IPS-18c (cell line): ENCODE results near the gene ESYT3.

ENCODE experiments used
- H3K4me3 ChIP-seq: 2 replicates; pipeline ENCODE4 v1.7.0; 2013; ENCODE audit warnings: low read depth, mild to moderate bottlenecking, low read length, moderate library complexity; ENCODE audit not compliant: insufficient read depth
- H3K9me3 ChIP-seq: one replicate; pipeline ENCODE4 v1.6.1; 2013; ENCODE audit warnings: mild to moderate bottlenecking, low read length, moderate library complexity; ENCODE audit not compliant: control insufficient read depth, insufficient read depth

ESYT3 gene

GRCh38 chr3:138434276-138434874 lies at the start of gene ESYT3:
Gene ESYT3 (plus strand): TSS chr3:138434616. CDS start chr3:138434799, 183 bp downstream.
- Histone ChIP-seq H3K9me3 (peaks cover 11% of the 10 kb centered on the region), H3K4me3 (peak within 1 kb of the TSS; percentile 68)

GRCh38 chr3:138384976-138385375 lies 49.4 kb upstream of the ESYT3 start:
- no peak overlapping the region for H3K4me3 ChIP-seq
- H3K9me3 ChIP-seq = peaks cover 2% of the 10 kb centered on the region

- Histone ChIP-seq H3K4me3 (no peak overlapping the region), H3K9me3 (peaks cover 2% of the 10 kb centered on the region)
These were observed 45.2 kb upstream of the ESYT3 start for GRCh38 chr3:138389144-138389601.

- Histone ChIP-seq H3K9me3 (peaks cover 2% of the 10 kb centered on the region), H3K4me3 (no peak overlapping the region)
These were observed 44.4 kb upstream of the ESYT3 start for GRCh38 chr3:138389841-138390581.

GRCh38 chr3:138390582-138390932 lies 43.9 kb upstream of the ESYT3 start:
- Histone ChIP-seq H3K4me3 (no peak overlapping the region), H3K9me3 (peaks cover 2% of the 10 kb centered on the region)

- no peaks in the 10 kb centered on the region for H3K9me3 ChIP-seq
These were observed 40.3 kb upstream of the ESYT3 start for GRCh38 chr3:138394156-138394555.

GRCh38 chr3:138394686-138395085 lies 39.7 kb upstream of the ESYT3 start:
- Histone ChIP-seq H3K9me3 (no peaks in the 10 kb centered on the region), H3K4me3 (no peak overlapping the region)

More at GRCh38 chr3:138394156-138394555, 40.3 kb upstream of the ESYT3 start:
- H3K4me3 ChIP-seq = no peak overlapping the region

- H3K4me3 ChIP-seq = no peak overlapping the region
- H3K9me3 ChIP-seq = no peaks in the 10 kb centered on the region
These were observed 38.3 kb upstream of the ESYT3 start for GRCh38 chr3:138395865-138396751.

GRCh38 chr3:138396752-138397410 lies 37.5 kb upstream of the ESYT3 start:
- no peaks in the 10 kb centered on the region for H3K9me3 ChIP-seq
- no peak overlapping the region for H3K4me3 ChIP-seq

GRCh38 chr3:138397983-138398382 lies 36.4 kb upstream of the ESYT3 start:
- Histone ChIP-seq H3K9me3 (no peaks in the 10 kb centered on the region), H3K4me3 (no peak overlapping the region)

GRCh38 chr3:138398791-138399575 lies 35.4 kb upstream of the ESYT3 start:
- H3K9me3 ChIP-seq = no peaks in the 10 kb centered on the region
- no peak overlapping the region for H3K4me3 ChIP-seq

GRCh38 chr3:138399766-138400165 lies 34.6 kb upstream of the ESYT3 start:
- Histone ChIP-seq H3K9me3 (no peaks in the 10 kb centered on the region), H3K4me3 (no peak overlapping the region)

GRCh38 chr3:138400651-138401070 lies 33.8 kb upstream of the ESYT3 start:
- no peaks in the 10 kb centered on the region for H3K9me3 ChIP-seq
- no peak overlapping the region for H3K4me3 ChIP-seq

- Histone ChIP-seq H3K4me3 (no peak overlapping the region; the same call in 1 of the 2 replicates), H3K9me3 (no peaks in the 10 kb centered on the region)
These were observed 32.6 kb upstream of the ESYT3 start for GRCh38 chr3:138401834-138402233.

- no peak overlapping the region for H3K4me3 ChIP-seq
These were observed 30.3 kb upstream of the ESYT3 start for GRCh38 chr3:138404121-138404520.

GRCh38 chr3:138405001-138405400 lies 29.4 kb upstream of the ESYT3 start:
- H3K4me3 ChIP-seq = no peak overlapping the region
- no peaks in the 10 kb centered on the region for H3K9me3 ChIP-seq

More at GRCh38 chr3:138404121-138404520, 30.3 kb upstream of the ESYT3 start:
- no peaks in the 10 kb centered on the region for H3K9me3 ChIP-seq
